Midbrain (tissue), 1 donor: Measurements from ENCODE around the gene KCNN3.
A peak's percentile ranks its signal among the peaks of the same experiment; 100 is the strongest.

Experiments
- DNase-seq: peaks from one replicate; lab custom pipeline; 2025; lab: John Stamatoyannopoulos, UW

The KCNN3 gene

DNA sequence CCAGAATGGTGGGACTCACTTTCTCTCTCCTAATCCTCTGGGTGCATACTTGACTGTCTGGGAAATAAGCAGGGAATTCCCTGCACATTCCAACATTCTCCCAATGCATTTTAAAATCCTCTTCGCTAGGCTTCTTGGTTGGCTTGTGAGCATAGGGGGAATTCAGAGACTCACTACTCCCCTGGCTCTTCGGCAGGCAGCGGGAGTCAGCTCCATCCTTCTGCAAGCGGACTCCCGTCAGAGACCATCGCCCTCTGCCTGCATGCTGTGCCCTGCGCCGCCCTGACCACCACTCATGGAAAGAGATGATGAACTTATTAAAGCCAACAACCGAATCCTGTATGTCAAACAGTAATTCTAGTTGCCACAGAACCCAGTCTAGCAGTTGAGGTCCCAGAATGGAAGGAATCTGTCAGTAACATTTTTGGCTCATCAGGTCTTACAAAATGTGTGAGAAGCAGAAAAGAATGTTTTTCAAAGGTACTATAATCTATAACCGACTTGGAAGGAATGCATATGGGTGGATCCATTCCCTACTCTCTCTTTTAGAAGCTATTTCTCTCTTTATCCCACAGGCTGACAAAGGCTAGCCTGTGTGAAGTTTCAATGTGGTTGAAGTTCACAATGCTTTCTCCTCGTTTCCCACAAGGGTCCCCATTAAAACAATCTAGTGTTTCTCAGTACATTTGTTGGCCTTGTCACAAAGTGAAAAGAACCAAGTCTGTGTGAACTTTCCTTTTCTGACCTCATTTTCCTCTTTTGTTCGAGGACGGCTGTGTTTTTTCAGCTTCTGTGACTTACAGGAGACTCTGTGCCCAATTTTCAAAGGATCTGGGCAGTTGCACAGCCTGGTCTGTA lies 143.0 kb downstream of the KCNN3 start:
- DNase-seq = peak; percentile 62

DNA sequence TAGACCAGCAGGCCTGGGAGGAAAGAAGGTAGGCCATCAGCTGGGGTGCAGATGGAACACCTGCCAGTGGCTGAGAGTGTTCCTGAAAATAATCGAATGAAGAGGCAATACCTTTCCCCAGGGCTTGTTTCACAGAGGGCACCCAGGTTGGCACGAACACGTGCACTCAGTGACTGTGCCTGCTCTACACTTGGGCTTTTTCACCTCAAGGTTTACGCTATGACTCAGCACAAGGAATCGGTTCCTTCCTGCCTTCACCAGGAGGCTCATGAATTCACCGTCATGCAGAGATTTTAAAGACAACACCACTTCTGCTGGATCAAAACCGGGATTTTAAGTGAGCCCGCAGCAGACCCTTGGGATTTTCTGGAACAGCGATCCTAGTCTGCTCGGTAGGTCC lies 143.6 kb downstream of the KCNN3 start:
- no peak for DNase-seq

DNA sequence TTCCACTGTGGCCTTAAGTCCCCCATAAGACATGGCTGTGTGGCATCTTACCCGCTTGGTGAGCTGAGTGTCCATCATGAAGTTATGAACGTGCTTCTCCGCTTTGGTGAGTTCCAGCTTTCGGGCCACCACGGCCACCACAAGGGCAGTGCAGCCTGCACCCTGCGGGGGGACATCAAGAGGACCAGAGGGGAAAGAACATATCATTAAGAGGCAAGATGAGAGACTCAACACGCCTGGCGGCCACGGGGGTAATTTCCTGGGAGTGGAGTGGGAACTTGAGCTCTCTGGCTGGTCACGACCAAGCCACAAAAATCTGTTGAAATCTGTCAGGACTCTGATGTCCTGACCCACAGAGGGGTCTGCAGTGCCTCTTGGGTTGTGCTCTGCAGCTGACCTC lies 144.2 kb downstream of the KCNN3 start:
- no peak for DNase-seq

DNA sequence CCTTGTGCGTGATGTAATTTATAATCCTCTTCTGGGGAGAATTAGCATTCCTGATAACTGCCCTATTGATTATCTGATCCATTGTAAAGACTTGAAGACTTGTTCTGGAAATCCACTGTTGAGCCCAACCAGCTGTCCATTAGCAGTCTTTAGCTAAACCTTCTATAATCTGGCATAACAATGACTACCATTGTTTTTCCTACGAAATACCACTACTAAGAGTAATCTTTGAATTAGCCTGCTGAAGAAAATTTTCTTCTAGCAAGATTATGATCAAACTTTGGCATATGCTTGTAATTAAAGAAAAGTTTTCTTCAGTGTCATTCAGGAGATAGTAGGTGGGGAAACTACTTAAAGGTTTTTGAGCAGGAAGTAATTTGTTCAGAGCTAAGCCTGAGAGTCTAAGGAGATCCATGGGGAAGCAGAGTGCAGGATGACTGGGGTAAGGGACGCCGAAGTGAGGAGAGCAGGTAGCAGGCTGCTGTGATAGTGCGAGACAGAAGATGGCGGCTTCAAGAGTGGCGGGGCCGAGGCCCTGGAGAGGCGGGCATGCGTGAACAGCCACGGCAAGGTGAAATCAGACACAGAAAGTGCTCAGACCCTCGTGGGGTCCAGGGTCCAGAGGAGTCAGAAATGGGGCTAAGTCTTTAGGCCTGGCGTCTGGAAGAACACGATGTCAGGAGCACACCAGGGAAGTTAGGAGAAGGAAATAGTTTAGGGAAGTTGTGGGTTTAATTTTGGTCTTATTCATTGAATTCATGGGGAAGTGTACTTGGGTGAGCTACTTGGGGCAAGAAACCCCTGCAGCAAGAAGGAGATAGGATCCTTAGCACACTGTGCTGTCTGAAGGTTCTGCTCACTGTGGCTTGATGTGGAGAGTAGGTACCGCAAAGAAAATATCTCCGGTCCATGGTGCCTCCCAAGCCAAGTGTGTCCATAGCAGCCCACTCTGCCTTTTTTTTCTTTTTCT lies 149.5 kb downstream of the KCNN3 start:
- no peak for DNase-seq

DNA sequence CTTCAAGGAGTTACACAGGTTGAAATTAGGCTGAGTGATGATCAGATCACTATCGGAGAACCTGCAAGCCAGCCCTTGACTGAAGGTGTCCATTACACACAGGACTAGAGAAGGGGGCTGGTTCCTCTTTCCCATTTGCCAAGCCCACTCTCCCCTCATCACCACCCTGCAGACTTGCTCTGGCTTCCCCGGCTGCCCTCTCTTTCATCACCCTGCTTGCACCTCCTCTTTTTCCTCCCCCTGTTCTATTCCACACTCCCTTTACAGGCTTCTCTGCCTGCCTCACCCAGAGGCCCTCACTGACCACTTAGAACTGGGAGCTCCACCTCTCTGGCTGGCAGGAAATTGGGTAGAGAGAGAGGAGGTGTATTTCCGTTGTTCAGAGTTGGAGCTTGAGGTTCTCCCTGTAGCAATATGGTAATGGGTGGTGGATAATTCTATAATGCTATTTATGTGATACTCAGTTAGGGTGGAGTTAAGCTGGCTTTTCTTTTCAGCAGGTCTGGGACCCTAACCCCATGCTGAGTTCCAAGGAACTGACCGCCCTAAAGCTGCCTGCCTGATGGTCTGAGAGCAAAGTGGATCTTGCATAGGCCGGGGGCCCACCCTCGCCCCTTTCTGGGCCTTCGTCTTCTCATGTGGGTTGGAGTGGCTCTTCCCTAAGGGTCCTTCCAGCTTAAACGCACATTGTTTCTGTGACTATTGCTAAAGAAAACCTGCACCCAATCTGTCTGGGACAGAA lies 150.3 kb downstream of the KCNN3 start:
- DNase-seq = no peak

DNA sequence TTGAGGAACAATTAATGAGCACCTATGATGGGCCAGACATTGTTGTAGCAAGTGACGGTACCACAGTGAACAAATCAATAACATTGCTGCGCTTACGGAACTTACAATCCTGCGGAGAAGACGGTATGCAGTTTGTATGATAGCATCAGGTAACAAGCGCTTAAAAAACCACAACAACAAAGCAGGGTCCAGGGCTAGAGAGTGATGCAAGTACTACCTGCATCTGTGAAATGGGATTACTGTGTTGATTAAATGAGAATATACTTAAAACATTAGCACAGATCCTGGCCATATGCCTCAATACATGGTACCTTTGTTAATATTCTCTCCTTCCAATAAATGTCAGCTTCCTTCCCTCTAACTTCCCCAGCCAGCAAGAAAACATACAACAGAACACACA lies 151.5 kb downstream of the KCNN3 start:
- DNase-seq = no peak

DNA sequence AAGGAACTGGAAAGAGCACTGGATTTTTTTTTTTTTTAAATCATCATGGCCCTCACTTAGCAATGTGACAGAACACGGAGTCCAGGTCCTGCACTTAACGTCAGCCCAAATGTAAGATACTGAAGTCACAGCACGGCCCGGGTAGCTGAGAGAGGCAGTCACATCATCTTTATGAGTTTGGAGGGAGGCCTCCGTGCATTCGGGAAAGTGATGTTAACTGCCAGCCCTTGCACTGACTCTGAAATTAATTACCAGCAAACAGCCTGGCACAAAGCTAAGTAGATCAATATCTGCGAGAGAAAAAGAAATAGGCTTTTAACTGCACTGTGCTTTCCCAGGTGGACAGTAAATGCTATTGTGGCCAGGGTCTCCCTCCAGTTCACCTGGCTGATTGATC lies 152.6 kb downstream of the KCNN3 start:
- DNase-seq = no peak

DNA sequence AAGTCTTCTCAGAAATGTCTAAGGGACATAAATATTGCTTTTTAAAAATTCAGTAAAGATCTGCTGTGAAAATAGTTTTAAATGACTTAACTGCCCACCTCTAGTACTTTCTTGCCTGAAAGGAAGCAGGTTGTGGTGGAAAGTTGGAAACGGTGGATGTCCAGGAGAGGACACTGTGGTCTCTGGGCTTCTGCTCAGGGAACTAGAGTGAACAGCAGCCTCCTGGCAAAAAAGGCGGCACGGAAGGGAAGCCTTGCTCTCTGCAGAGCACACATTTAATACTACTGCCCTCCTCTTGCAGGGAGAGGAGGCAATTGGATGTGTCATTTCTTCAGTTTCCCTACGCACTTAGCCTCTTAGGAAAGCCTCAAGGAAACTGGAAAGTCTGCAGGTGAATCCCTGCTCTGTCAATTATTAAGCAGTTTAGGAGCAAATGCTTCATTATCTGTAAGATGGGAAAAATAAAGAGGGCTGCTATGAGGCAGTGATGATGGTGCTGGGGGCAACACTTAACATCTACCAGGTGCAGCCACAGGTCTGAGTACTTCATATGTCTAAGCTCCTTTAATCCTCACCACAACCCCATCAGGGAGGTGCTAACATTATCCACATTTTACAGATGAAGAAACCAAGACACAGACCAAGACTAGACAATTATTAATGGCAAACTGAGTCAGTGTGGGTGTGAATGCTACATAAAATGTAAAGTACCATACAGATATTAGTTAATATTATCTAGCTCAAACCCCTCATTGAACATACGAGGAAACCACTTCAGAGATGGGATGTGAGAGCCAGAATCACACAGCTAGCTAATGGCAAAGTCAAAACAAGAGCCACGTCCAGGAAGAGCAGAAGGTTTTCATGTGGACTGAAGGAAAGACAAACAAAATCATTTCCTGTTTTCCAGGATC lies 153.2 kb downstream of the KCNN3 start:
- no peak for DNase-seq

DNA sequence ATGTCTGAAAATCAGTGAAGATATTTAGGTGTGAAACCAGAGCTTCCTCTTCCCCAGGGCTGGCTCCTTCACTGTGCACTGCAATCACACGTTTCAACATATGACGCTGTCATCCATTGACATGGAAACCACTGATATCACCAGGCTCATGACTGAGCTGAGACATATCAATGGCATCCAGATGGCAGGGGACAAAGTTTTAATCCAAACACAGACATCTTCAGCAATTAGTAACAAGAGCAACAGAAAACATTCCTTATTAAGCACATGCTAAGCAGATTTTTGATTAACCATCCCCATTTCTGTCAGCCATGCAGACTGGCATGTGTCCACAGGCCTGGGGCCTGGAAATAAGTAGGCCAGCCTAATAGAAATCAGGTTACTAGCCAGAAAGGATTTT lies 154.1 kb downstream of the KCNN3 start:
- DNase-seq = no peak

DNA sequence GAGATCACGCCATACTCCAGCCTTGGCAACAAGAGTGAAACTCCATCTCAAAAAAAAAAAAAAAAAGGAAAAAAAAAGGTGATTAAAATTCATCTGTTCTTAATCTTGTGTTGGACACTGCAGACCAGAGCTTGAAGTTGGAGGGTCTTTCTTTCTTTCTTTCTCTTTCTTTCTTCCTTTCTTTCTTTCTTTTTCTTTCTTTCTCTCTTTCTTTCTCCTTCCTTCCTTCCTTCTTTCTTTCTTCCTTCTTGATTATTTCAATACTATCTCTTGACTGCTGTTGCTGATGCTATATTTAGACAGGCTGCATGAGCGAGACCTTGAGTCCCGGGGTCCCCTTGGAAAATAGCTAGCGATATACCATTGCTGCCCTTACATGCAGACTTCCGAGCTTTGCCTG lies 154.7 kb downstream of the KCNN3 start:
- DNase-seq = no peak

DNA sequence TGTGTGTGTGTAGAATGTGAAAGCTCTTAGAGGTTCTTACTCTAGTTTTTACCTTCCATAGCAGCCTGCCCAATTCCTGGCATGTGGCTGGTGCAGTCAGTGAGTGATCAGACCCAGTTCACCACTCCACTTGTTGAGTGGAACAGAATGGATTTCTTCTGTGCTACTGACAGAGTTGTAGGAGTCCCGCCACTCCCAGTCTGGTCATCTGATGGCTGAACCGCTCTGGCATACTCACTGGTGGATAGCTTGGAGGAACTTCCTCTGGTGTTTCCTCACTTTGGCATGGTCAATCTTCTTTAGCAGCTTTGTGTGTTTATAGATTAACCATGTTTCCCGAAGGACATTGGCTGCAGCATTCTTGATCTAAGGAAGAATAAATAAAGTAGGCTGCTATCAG lies 155.4 kb downstream of the KCNN3 start:
- DNase-seq = no peak

DNA sequence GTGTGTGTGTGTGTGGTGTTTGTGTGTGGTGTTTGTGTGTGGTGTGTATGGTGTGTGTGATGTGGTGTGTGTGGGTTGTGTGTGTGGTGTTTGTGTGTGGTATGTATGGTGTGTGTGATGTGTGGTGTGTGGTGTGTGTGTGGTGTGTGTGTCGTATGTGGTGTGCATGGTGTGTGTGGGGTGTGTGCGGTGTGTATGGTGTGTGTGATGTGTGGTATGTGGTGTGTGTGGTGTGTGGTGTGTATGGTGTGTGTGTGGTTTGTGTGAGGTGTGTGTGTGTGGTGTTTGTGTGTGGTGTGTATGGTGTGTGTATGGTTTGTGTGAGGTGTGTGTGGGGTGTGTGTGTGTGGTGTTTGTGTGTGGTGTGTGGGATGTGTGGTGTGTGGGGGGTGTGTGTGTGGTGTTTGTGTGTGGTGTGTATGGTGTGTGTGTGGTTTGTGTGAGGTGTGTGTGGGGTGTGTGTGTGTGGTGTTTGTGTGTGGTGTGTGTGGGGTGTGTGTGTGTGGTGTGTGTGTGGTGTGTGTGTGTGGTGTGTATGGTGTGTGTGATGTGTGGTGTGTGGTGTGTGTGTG lies 155.9 kb downstream of the KCNN3 start:
- no peak for DNase-seq

DNA sequence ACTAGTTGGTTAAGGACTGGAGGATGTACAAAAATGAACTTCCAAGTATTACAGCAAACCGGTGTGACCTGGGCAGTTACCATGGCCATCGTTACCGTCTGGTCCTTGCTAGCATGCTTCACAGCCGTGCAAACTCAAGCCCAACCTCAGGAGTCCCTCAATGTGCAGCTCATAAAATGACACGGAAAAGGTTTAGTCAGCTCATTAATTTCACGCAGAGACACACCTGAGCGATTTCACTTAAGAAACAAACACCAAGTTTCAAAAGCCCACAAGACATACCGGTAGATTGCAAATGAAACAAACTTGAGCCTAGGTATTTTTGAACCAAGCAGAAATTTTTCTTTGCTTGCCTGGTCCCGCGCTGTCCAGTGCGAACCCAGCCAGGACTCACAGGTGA lies 157.1 kb downstream of the KCNN3 start:
- DNase-seq = no peak

DNA sequence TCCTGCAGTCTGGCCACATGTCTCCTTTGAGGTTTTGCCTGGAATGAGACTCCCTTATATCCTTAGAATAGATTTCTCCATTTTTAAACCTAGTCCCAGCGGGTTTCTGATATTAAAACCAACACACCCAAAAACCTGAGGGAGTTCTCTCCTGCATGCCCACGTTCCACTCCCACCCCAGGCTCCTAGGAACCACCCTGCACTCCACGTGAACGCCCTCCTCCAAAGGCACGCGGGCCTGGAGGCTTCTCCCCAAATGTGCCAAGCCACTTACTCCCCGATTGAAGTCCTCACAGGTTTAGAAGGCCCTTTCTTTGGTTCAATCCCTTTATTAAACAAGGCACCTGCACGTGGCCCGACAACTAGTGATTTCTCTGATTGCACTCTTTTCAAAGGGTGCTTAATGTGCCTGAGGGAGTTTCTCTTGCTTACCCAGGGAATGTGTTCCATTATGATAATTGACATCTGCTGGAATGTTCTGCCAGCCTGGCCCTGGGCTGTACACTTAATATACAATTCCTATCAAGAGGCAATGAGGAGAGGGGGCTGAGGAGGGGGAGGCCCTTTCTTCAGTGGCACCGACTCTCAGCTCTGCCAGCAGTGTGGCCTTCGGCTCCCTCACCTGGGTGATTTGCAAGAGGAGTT lies 157.8 kb downstream of the KCNN3 start:
- DNase-seq = no peak

DNA sequence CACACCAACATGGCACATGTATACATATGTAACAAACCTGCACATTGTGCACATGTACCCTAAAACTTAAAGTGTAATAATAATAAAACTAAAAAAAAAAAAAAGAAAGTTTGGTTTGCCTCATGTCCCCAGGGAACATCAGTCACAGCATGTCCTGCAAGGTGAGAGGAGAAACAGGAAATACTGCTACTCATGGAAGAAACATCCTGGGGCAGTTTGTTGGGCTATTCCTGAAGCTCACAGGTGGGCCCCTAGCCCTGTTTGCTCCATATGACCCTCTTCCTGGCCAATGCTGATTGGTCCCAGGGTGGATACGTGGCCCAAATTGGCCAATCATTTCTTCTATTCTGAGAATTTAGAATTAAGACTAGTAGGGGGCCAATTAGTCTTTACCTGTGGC lies 158.7 kb downstream of the KCNN3 start:
- DNase-seq = no peak

DNA sequence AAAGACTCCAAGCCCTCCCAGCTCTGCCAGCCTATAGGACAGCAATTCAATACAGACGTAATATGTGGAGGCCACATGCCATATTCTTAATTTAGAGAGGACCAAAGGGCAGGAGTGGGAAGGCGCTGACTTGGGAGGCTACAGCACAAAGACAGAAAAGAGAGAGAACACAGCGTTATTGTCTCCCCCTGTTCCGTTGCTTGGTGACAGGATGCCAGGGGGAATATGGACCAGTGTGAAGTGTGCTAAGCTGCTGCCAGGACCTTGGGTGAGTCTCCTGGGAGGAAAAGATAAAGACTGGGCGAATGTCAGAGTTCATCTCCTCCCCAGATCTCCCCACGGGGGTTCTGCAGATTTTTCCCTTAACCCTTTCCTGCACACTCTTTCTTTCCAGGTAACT lies 160.0 kb downstream of the KCNN3 start:
- DNase-seq = no peak

DNA sequence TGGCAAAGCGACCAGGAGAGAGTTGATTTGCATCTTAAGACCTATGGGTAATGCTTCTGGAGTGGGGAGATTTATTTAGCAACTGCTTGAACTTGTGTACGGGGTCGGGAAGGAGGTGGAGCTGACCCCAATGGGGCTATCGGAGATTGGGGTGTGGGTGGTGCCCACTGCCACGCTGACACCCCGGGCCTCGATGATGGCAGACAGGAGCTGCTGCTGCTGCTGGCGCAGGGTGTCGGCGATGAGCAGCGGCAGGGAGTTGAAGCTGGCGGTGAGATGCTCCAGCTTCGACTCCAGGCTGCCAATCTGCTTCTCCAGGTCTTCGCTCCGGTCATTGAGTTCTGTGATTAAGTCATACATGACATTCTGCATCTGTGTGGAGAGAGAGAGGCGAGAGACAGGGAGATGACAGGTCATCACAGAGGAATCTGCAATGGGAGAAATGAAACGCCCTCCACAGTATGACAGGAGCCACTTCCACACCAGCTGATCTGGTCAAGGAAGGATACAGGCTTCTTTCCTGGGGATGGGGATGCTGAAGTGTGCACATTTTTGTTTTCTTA lies 162.1 kb downstream of the KCNN3 start:
- no peak for DNase-seq

DNA sequence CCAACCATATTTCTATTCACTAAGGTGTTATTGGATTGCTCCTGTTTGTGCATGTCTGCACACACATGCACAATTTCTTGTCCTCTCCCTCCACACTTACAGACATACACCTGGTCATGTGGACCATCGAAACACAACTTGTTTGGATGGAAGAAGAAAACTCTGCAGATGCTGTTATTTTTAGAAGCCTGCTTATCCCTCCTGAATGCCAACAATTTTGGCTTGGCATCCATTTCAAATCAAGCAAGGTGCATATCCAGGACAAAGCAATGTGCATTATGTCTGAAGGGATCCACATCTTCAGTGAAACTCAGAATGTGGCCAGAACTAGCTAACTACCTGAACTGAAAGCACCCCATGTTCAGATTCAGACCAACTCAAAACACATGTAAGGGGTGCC lies 163.2 kb downstream of the KCNN3 start:
- DNase-seq = no peak

DNA sequence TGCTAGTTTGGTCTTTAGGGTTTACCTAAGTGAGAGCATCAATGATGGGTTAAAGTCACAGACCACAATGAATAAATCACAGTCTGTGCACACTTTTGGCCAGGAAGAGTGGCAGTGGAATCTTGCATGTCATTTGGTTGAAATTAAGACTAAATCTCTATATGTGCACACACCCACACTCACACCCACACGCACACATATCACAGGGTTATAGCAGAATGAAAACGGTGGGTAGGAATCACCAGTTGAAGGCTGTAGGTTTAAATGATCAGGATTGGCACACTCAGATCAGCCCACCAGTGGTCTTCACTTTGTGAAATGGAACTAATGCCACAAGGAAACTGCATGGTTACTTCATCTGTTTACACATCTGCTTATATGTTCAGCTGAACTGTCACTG lies 164.5 kb downstream of the KCNN3 start:
- DNase-seq = no peak

DNA sequence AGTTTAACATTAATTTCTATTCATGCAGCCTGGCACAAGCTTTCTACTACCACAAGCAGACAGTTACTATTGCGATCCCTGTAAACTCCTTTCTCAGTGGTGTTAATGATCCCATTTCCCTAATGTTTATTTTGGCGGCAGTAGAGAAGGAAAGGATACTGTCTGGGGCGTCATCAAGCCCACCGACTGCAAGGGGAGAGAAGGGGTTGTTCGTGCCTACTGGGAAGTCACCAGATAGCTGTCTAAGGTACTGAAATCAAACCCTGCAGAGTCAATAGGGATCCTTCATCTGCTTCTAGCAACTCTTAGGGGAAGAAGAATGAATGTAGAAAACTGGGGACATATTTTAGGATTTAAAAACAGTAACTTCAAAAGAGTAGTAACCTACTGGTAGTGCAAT lies 166.9 kb downstream of the KCNN3 start:
- DNase-seq = no peak
